Measurements from ENCODE around the gene CYP4B1.

GRCh38 chr1:46816930-46817329 is 18.1 kb downstream of the CYP4B1 start:
- TF ChIP-seq YY1 (IDR thresholded peaks at IDR 0.05; ENCODE audit: low read depth) (no peak), EGR1 (IDR thresholded peaks at IDR 0.05) (no peak), REST (IDR thresholded peaks at IDR 0.05; ENCODE audit: low read depth) (no peak), RAD21 (IDR thresholded peaks at IDR 0.05; ENCODE audit: low read depth) (no peak), TAF1 (IDR thresholded peaks at IDR 0.05; ENCODE audit: low read depth) (no peak), CREB1 (IDR thresholded peaks at IDR 0.05; ENCODE audit: low read depth) (no peak), NFIC (IDR thresholded peaks at IDR 0.05) (no peak), CEBPB (IDR thresholded peaks at IDR 0.05) (no peak)
